OCI-LY7 (cell line): Measurements from ENCODE around the gene PLPPR1. TPM values are rescaled to one million over a fixed set of nuclear protein-coding genes. Genes with fewer than 3 reads are reported as not detected.

Source experiments
- BruUV-seq: library from RNA; stranded (reverse); fragments of 400-500 nt; replicated peaks from 2 replicates; lab custom pipeline; 2021; lab: Mats Ljungman, UMichigan
- CTCF ChIA-PET: fragments of 300-600 bp; sonication (Branson Sonifier 250); formaldehyde crosslinking; loops from one replicate; lab custom pipeline; 2022; ENCODE audit warnings: antibody characterized with exemption; ENCODE audit not compliant: unreplicated experiment; lab: Charles Lee
- POLR2A ChIA-PET: fragments of 300-600 bp; sonication (Branson Sonifier 250); formaldehyde crosslinking; loops from one replicate; lab custom pipeline; 2022; ENCODE audit warnings: antibody characterized with exemption; lab: Charles Lee
- DNase-seq: peaks from one replicate; pipeline ENCODE4 v3.0.0-alpha.2; 2015; ENCODE audit warnings: low spot score
- H2AFZ ChIP-seq: fragments of 200-600 bp; sonication (generic), shearing (Covaris generic); 2 replicates; pipeline ENCODE4 v1.6.1; 2014; ENCODE audit warnings: mild to moderate bottlenecking, antibody characterized with exemption, low read length, moderate library complexity
- H3K27ac ChIP-seq: fragments of 200-600 bp; sonication (generic); 2 replicates; pipeline ENCODE4 v1.5.1; 2014; ENCODE audit warnings: mixed run types, low read depth, mild to moderate bottlenecking, moderate library complexity, low read length, inconsistent platforms; ENCODE audit not compliant: poor library complexity, severe bottlenecking
- H3K36me3 ChIP-seq: fragments of 200-600 bp; sonication (generic); 2 replicates; pipeline ENCODE4 v1.6.1; 2014; ENCODE audit warnings: mild to moderate bottlenecking, antibody characterized with exemption, low read length, moderate library complexity, mixed read lengths; ENCODE audit not compliant: insufficient read depth
- H3K4me1 ChIP-seq: fragments of 200-600 bp; sonication (generic); 2 replicates; pipeline ENCODE4 v1.5.1; 2014; ENCODE audit warnings: mild to moderate bottlenecking, low read length; ENCODE audit not compliant: insufficient read depth, poor library complexity, severe bottlenecking
- H3K4me2 ChIP-seq: fragments of 200-600 bp; sonication (generic); 2 replicates; pipeline ENCODE4 v1.6.1; 2014; ENCODE audit warnings: mild to moderate bottlenecking, low read length
- H3K4me3 ChIP-seq: fragments of 200-600 bp; sonication (generic); 2 replicates; pipeline ENCODE4 v1.5.1; 2014; ENCODE audit warnings: mild to moderate bottlenecking, low read depth, low read length; ENCODE audit not compliant: poor library complexity, severe bottlenecking
- H3K79me2 ChIP-seq: fragments of 200-600 bp; sonication (generic); 2 replicates; pipeline ENCODE4 v1.6.1; 2016; ENCODE audit warnings: low read depth, mild to moderate bottlenecking, low read length, moderate library complexity, mixed read lengths; ENCODE audit not compliant: insufficient read depth
- H3K9me2 ChIP-seq: fragments of 200-600 bp; sonication (generic); 2 replicates; pipeline ENCODE4 v1.6.1; 2016; ENCODE audit warnings: mild to moderate bottlenecking, low read length, mixed read lengths; ENCODE audit not compliant: insufficient read depth
- H3K9me3 ChIP-seq: fragments of 200-600 bp; sonication (generic); 2 replicates; pipeline ENCODE4 v1.6.1; 2014; ENCODE audit warnings: mild to moderate bottlenecking, mixed run types, low read length, mixed read lengths
- H4K20me1 ChIP-seq: fragments of 200-600 bp; sonication (generic); 2 replicates; pipeline ENCODE4 v1.6.1; 2014; ENCODE audit warnings: mild to moderate bottlenecking, antibody characterized with exemption, low read length, moderate library complexity, mixed read lengths; ENCODE audit not compliant: insufficient read depth
- CTCF ChIP-seq: fragments of 200-600 bp; sonication (generic); conservative IDR thresholded peaks from 2 replicates; pipeline ENCODE4 v1.5.1; 2014; ENCODE audit warnings: mild to moderate bottlenecking, antibody characterized with exemption, low read length, moderate library complexity, mixed read lengths
- EZH2phosphoT487 ChIP-seq: fragments of 200-600 bp; sonication (generic); IDR thresholded peaks from 2 replicates; pipeline ENCODE4 v1.6.1; 2018; ENCODE audit warnings: low read depth, borderline replicate concordance, mild to moderate bottlenecking, mixed run types, antibody characterized with exemption, low read length, moderate library complexity, mixed read lengths
- intact Hi-C: fragments of 100-400 bp; cut with micrococcal nuclease; formaldehyde crosslinking; loops from one replicate; pipeline ENCODE4 v1.10.0; 2022; ENCODE audit not compliant: unreplicated experiment
- total RNA-seq, 2 experiments: library from RNA; depleted of rRNA in 1 of 2; stranded (reverse); fragments of >200 nt in 1 of 2; shearing (Covaris generic) in 1 of 2; gene quantifications; 2 replicates each; pipeline ENCODE4 v1.2.3, GENCODE V29; 2014 to 2022

PLPPR1 gene
- total RNA-seq, 2 experiments from 2014 or later: not detected

DNA sequence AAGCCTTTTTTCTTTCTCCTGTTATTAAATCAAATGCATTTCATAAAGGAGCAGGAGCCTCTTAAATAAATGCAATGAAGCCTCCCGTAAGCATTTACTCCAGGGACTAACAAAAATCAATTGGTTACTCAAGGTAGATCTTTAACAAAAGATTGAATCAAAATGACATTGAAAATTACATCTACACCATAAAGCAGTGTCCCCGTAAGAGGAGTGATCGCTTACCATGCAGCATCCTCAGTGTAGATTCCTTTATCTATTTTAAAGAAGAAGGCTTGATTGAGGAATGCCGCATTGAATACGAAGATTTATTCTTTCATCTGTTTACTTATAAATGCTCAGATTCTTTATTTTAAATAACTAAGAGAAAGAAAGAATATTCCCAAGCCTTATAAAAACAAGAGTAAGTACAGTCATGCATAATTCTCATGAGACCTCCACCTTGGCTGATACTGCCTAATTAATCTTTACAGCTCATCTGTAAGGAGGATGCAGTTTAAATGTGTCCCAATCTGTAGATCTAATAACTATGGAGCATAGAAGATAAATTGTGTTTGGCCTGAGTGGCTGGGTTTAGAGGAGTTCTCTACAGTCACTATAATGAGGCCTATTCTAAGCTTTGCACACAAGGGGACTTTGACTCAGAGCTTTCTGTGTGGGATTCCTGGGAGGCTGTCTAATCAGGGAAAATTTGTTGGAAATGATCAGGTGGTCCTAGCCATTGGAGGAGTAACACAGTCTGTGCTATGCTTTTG is 55.1 kb downstream of the PLPPR1 start:
- Histone ChIP-seq H2AFZ (no peak overlapping the region), H3K79me2 (no peaks in the 10 kb centered on the region), H3K27ac (no peak overlapping the region), H3K9me3 (no peaks in the 10 kb centered on the region), H3K9me2 (no peaks in the 10 kb centered on the region), H4K20me1 (no peaks in the 10 kb centered on the region), H3K36me3 (no peaks in the 10 kb centered on the region), H3K4me2 (no peak overlapping the region), H3K4me3 (no peak overlapping the region), H3K4me1 (no peaks in the 10 kb centered on the region)
- DNase-seq: no peak
- BruUV-seq: no TSS peak
- intact Hi-C loops: no loop called here
- TF ChIP-seq EZH2phosphoT487 (no peak), CTCF (no peak)
- POLR2A ChIA-PET: no interaction called here
- CTCF ChIA-PET: no interaction called here

GRCh38 chr9:101087426-101087825 is 58.9 kb downstream of the PLPPR1 start:
- no peak for DNase-seq
- POLR2A ChIA-PET: no interaction called here
- intact Hi-C loops: no loop called here
- H3K4me2 ChIP-seq: no peak overlapping the region
- H3K9me3 ChIP-seq: no peaks in the 10 kb centered on the region
- BruUV-seq: no TSS peak
- H4K20me1 ChIP-seq: no peaks in the 10 kb centered on the region
- H3K27ac ChIP-seq: no peak overlapping the region
- H3K4me3 ChIP-seq: no peak overlapping the region
- no peaks in the 10 kb centered on the region for H3K4me1 ChIP-seq
- no peak overlapping the region for H2AFZ ChIP-seq
- CTCF ChIA-PET: no interaction called here
- TF ChIP-seq CTCF (no peak), EZH2phosphoT487 (no peak)
- H3K9me2 ChIP-seq: no peaks in the 10 kb centered on the region
- no peaks in the 10 kb centered on the region for H3K79me2 ChIP-seq
- H3K36me3 ChIP-seq: no peaks in the 10 kb centered on the region

GRCh38 chr9:101092922-101093321 is 64.4 kb downstream of the PLPPR1 start:
- Histone ChIP-seq H3K4me1 (no peaks in the 10 kb centered on the region), H4K20me1 (no peaks in the 10 kb centered on the region), H3K79me2 (no peaks in the 10 kb centered on the region), H3K27ac (no peak overlapping the region), H2AFZ (no peak overlapping the region), H3K9me2 (no peaks in the 10 kb centered on the region), H3K4me3 (no peak overlapping the region), H3K9me3 (no peaks in the 10 kb centered on the region), H3K4me2 (no peak overlapping the region), H3K36me3 (no peaks in the 10 kb centered on the region)
- intact Hi-C loops: no loop called here
- ChIA-PET POLR2A (no interaction called here), CTCF (interaction anchor here (0.6 to 1.0 kb wide), 2 partner anchors 15 to 79 kb away, joined by 3 to 4 read pairs; no protein-coding TSS in a partner anchor)
- BruUV-seq: no TSS peak
- no peak for DNase-seq
- TF ChIP-seq CTCF (no peak), EZH2phosphoT487 (no peak)
